Rectal smooth muscle tissue (tissue), 1 donor: Measurements from ENCODE around the gene RBBP8.
A peak's percentile ranks its signal among the peaks of the same experiment; 100 is the strongest.

Experiments used
- H3K27ac ChIP-seq: one replicate; pipeline ENCODE4 v1.7.0; 2013; ENCODE audit warnings: low read depth, low read length, inconsistent platforms
- H3K27me3 ChIP-seq: one replicate; pipeline ENCODE4 v1.7.0; 2013; ENCODE audit warnings: low read length; ENCODE audit not compliant: control insufficient read depth, insufficient read depth
- H3K36me3 ChIP-seq: one replicate; pipeline ENCODE4 v1.7.0; 2013; ENCODE audit warnings: low read length; ENCODE audit not compliant: control insufficient read depth, insufficient read depth
- H3K4me1 ChIP-seq: one replicate; pipeline ENCODE4 v1.7.0; 2013; ENCODE audit warnings: low read length; ENCODE audit not compliant: control insufficient read depth, insufficient read depth
- H3K4me3 ChIP-seq: one replicate; pipeline ENCODE4 v1.7.0; 2013; ENCODE audit warnings: low read length
- H3K9ac ChIP-seq: one replicate; pipeline ENCODE4 v1.7.0; 2013; ENCODE audit warnings: low read length

RBBP8 gene

DNA sequence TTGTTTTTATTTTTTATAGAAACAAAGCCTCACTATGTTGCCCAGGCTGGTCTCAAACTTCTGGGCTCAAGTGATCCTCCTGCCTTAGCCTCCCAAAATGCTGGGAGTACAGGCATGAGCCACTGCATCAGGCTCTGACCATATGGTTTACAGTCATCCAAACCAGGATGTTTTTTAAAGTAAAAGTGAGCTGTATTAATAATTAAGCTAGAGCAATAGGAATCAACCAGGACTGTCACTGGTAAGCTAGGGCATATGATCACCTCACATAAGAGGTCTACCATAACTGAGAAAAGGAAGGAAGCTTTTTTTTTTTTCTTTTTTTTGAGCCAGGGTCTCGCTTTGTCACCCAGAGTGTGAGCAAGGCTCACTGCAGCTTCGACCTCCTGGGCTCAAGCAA is 8.5 kb upstream of the RBBP8 start:
- Histone ChIP-seq H3K36me3 (no peaks in the 10 kb centered on the region), H3K4me1 (no peaks in the 10 kb centered on the region)

GRCh38 chr18:22926454-22926853 is 6.7 kb upstream of the RBBP8 start:
- Histone ChIP-seq H3K27ac (no peak overlapping the region), H3K27me3 (no peaks in the 10 kb centered on the region), H3K4me1 (no peaks in the 10 kb centered on the region), H3K4me3 (no peak overlapping the region), H3K9ac (no peak overlapping the region), H3K36me3 (no peaks in the 10 kb centered on the region)

More for the DNA sequence above, 8.5 kb upstream of the RBBP8 start:
- H3K27me3 ChIP-seq = no peaks in the 10 kb centered on the region
- no peak overlapping the region for H3K9ac ChIP-seq
- H3K27ac ChIP-seq = no peak overlapping the region
- no peak overlapping the region for H3K4me3 ChIP-seq

- H3K4me1 ChIP-seq = no peaks in the 10 kb centered on the region
- H3K27ac ChIP-seq = no peak overlapping the region
- H3K4me3 ChIP-seq = no peak overlapping the region
- H3K27me3 ChIP-seq = no peaks in the 10 kb centered on the region
- H3K9ac ChIP-seq = no peak overlapping the region
- H3K36me3 ChIP-seq = no peaks in the 10 kb centered on the region
Measured at GRCh38 chr18:22928339-22928738, 4.8 kb upstream of the RBBP8 start.

- Histone ChIP-seq H3K9ac (no peak overlapping the region), H3K27ac (no peak overlapping the region), H3K27me3 (no peaks in the 10 kb centered on the region), H3K4me1 (no peaks in the 10 kb centered on the region), H3K4me3 (no peak overlapping the region), H3K36me3 (no peaks in the 10 kb centered on the region)
Measured at GRCh38 chr18:22930089-22930713, 2.9 kb upstream of the RBBP8 start.

- H3K36me3 ChIP-seq = no peaks in the 10 kb centered on the region
- H3K27ac ChIP-seq = peak overlapping the region; percentile 97
- H3K4me3 ChIP-seq = peak overlapping the region; percentile 95
- H3K27me3 ChIP-seq = no peaks in the 10 kb centered on the region
- peak overlapping the region; percentile 42 for H3K9ac ChIP-seq
- no peaks in the 10 kb centered on the region for H3K4me1 ChIP-seq
Measured at GRCh38 chr18:22932885-22933205, 283 bp upstream of the RBBP8 start.

- Histone ChIP-seq H3K9ac (no peak overlapping the region), H3K4me3 (peak overlapping the region; percentile 95), H3K4me1 (no peaks in the 10 kb centered on the region), H3K27me3 (no peaks in the 10 kb centered on the region), H3K27ac (peak overlapping the region; percentile 97), H3K36me3 (no peaks in the 10 kb centered on the region)
Measured at GRCh38 chr18:22933966-22934423, 867 bp downstream of the RBBP8 start.

DNA sequence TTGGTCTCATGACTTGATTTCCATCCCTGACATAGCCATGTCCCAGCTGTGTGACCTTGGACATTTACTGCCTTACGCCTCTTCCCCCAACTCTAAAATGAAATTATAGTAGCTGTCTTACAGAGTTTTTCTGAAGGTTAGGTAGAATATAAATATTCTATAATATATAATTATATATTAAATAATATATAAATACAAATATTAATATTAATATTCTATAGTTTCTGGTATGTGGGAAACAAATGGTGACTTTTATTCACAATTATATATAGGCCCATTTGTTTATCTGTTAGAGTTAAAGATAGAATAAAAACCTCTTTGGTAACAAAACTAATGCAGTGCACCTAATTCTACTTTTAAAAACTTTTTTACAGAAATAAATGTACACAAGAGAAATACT is 1.7 kb downstream of the RBBP8 start:
- H3K9ac ChIP-seq = no peak overlapping the region
- H3K4me3 ChIP-seq = no peak overlapping the region
- no peak overlapping the region for H3K27ac ChIP-seq

GRCh38 chr18:22935431-22935830 is 2.3 kb downstream of the RBBP8 start:
- Histone ChIP-seq H3K4me1 (no peaks in the 10 kb centered on the region), H3K9ac (no peak overlapping the region), H3K27ac (no peak overlapping the region), H3K27me3 (no peaks in the 10 kb centered on the region), H3K4me3 (no peak overlapping the region), H3K36me3 (no peaks in the 10 kb centered on the region)

More for the DNA sequence above, 1.7 kb downstream of the RBBP8 start:
- no peaks in the 10 kb centered on the region for H3K36me3 ChIP-seq
- H3K4me1 ChIP-seq = no peaks in the 10 kb centered on the region
- no peaks in the 10 kb centered on the region for H3K27me3 ChIP-seq

GRCh38 chr18:22936515-22936914 is 3.4 kb downstream of the RBBP8 start:
- Histone ChIP-seq H3K27me3 (no peaks in the 10 kb centered on the region), H3K4me1 (no peaks in the 10 kb centered on the region), H3K27ac (no peak overlapping the region), H3K4me3 (no peak overlapping the region), H3K9ac (no peak overlapping the region), H3K36me3 (no peaks in the 10 kb centered on the region)

DNA sequence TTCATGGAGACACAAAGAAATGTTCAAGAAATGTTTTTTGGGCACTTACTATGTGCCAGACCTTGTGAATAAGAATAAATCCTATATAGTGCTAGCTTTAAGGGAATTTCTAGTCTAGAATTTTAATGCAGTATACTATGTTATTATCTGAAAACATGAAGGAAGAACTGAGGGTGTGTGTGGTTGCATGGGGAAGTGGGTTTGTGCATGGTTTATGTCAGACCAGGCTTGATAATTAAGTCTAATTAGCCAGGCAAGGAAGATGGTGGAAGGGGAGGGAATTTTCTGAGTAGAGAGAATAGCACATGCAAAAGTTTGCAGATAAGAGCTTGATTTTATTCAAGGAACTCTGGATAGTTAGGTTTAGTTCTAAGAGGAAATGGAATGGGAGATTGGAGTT is 6.5 kb downstream of the RBBP8 start:
- Histone ChIP-seq H3K4me1 (no peaks in the 10 kb centered on the region), H3K4me3 (no peak overlapping the region), H3K9ac (no peak overlapping the region), H3K36me3 (no peaks in the 10 kb centered on the region), H3K27me3 (no peaks in the 10 kb centered on the region), H3K27ac (no peak overlapping the region)

DNA sequence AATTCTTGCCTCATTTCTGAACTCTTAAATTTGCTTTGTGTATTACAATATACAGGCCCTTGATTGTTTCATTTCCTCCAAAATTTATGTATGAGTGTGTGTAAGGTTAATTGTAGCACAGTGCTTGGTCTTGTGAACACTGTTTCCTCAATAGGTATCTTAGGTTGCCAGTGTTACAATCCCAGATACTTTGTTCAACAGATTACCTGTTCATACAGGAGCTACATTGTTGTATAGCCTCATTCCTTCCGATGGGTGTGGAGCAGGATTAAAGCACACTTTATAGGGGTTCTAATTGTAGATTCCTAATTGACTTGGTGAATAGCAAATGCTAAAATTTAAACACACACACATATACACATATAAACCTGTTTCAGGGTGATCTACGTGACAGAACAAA is 10.7 kb downstream of the RBBP8 start:
- Histone ChIP-seq H3K4me3 (no peak overlapping the region), H3K36me3 (no peaks in the 10 kb centered on the region), H3K9ac (no peak overlapping the region), H3K27me3 (no peaks in the 10 kb centered on the region), H3K27ac (no peak overlapping the region), H3K4me1 (no peaks in the 10 kb centered on the region)

GRCh38 chr18:22946217-22946616 is 13.1 kb downstream of the RBBP8 start:
- H3K9ac ChIP-seq = no peak overlapping the region
- no peak overlapping the region for H3K4me3 ChIP-seq
- no peak overlapping the region for H3K27ac ChIP-seq
- no peaks in the 10 kb centered on the region for H3K4me1 ChIP-seq
- H3K36me3 ChIP-seq = no peaks in the 10 kb centered on the region
- H3K27me3 ChIP-seq = no peaks in the 10 kb centered on the region

GRCh38 chr18:22946846-22947245 is 13.7 kb downstream of the RBBP8 start:
- H3K4me3 ChIP-seq = no peak overlapping the region
- no peaks in the 10 kb centered on the region for H3K36me3 ChIP-seq
- no peak overlapping the region for H3K27ac ChIP-seq

More at GRCh38 chr18:22946846-22947245, 13.7 kb downstream of the RBBP8 start:
- Histone ChIP-seq H3K4me1 (no peaks in the 10 kb centered on the region), H3K9ac (no peak overlapping the region), H3K27me3 (no peaks in the 10 kb centered on the region)
